Erythroblast (primary cell): Measurements from ENCODE around the gene PDE7B.
"Not testable (repeated sequence)": the region's sequence is repeated elsewhere in the genome, so short reads cannot be mapped to it uniquely, and the experiment has no call there.

Experiments
- DNase-seq, 2 experiments: peaks; one replicate each; lab custom pipeline; 2025; lab: John Stamatoyannopoulos, UW
- GATA1 ChIP-seq: IDR thresholded peaks from 2 replicates; pipeline ENCODE4 v1.6.1; 2011; ENCODE audit warnings: low read depth, mild to moderate bottlenecking, control low read depth, low read length, moderate library complexity
- POLR2A ChIP-seq: IDR thresholded peaks from 2 replicates; pipeline ENCODE4 v1.6.1; 2011; ENCODE audit warnings: mild to moderate bottlenecking, low read length

The PDE7B gene

GRCh38 chr6:136191606-136192312 is 340.3 kb downstream of the PDE7B start:
- TF ChIP-seq POLR2A (no peak), GATA1 (no peak)
- no peak for DNase-seq

- no peak for DNase-seq
- TF ChIP-seq POLR2A (no peak), GATA1 (no peak)
Measured at GRCh38 chr6:136192902-136193301, 341.4 kb downstream of the PDE7B start.

- no peak for DNase-seq
Measured at GRCh38 chr6:136201732-136202131, 350.2 kb downstream of the PDE7B start.

GRCh38 chr6:136208783-136209182 is 357.3 kb downstream of the PDE7B start:
- DNase-seq: no peak
- no peak for TF ChIP-seq POLR2A
- TF ChIP-seq GATA1: no peak

More at GRCh38 chr6:136201732-136202131, 350.2 kb downstream of the PDE7B start:
- TF ChIP-seq POLR2A (no peak), GATA1 (no peak)

- TF ChIP-seq POLR2A (no peak), GATA1 (no peak)
- DNase-seq: peak; percentile 3 to 5
Measured at GRCh38 chr6:136209496-136209895, 358.0 kb downstream of the PDE7B start.

GRCh38 chr6:136210398-136211165 is 359.1 kb downstream of the PDE7B start:
- TF ChIP-seq GATA1 (no peak), POLR2A (no peak)
- no peak for DNase-seq

- TF ChIP-seq POLR2A: no peak
- no peak for TF ChIP-seq GATA1
- no peak for DNase-seq
Measured at GRCh38 chr6:136212608-136213007, 361.1 kb downstream of the PDE7B start.

- no peak for DNase-seq
- TF ChIP-seq GATA1 (no peak), POLR2A (no peak)
Measured at GRCh38 chr6:136213012-136213539, 361.6 kb downstream of the PDE7B start.

- TF ChIP-seq GATA1 (no peak), POLR2A (no peak)
- DNase-seq: no peak
Measured at GRCh38 chr6:136213853-136214252, 362.4 kb downstream of the PDE7B start.

- DNase-seq: no peak
- TF ChIP-seq GATA1 (no peak), POLR2A (no peak)
Measured at GRCh38 chr6:136216503-136217401, 365.3 kb downstream of the PDE7B start.

- not testable (repeated sequence) for DNase-seq
Measured at GRCh38 chr6:136224974-136225373, 373.5 kb downstream of the PDE7B start.

GRCh38 chr6:136225496-136225895 is 374.0 kb downstream of the PDE7B start:
- peak; percentile 13 to 32 for DNase-seq
- TF ChIP-seq GATA1 (no peak), POLR2A (no peak)

GRCh38 chr6:136226027-136226673 is 374.6 kb downstream of the PDE7B start:
- TF ChIP-seq POLR2A: no peak
- TF ChIP-seq GATA1: no peak

More at GRCh38 chr6:136226027-136226673, 374.6 kb downstream of the PDE7B start:
- peak; percentile 66 to 81 for DNase-seq
